Glomerular visceral epithelial cell (primary cell): ENCODE data around the gene CDNF.
"Not testable (repeated sequence)": the region's sequence is repeated elsewhere in the genome, so short reads cannot be mapped to it uniquely, and the experiment has no call there.

Experiments
- DNase-seq: peaks from one replicate; pipeline ENCODE4 v3.0.0-alpha.2; 2016; ENCODE audit errors: extremely low spot score

Gene CDNF

DNA sequence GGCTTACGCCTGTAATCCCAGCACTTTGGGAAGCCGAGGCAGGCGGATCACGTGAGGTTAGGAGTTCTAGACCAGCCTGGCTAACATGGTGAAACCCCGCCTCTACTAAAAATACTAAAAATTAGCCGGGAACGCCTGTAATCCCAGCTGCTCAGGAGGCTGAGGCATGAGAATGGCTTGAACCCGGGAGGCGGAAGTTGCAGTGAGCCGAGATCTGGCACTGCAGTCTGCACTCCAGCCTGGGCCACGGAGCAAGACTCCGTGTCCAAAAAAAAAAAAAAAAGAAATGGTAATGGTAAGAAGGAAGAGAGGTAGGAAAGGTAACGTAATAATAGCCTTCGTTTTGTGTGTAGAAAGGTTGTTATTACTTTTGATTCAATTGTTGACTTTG, 1.5 kb upstream of the CDNF start:
- DNase-seq, result peak; percentile 21

DNA sequence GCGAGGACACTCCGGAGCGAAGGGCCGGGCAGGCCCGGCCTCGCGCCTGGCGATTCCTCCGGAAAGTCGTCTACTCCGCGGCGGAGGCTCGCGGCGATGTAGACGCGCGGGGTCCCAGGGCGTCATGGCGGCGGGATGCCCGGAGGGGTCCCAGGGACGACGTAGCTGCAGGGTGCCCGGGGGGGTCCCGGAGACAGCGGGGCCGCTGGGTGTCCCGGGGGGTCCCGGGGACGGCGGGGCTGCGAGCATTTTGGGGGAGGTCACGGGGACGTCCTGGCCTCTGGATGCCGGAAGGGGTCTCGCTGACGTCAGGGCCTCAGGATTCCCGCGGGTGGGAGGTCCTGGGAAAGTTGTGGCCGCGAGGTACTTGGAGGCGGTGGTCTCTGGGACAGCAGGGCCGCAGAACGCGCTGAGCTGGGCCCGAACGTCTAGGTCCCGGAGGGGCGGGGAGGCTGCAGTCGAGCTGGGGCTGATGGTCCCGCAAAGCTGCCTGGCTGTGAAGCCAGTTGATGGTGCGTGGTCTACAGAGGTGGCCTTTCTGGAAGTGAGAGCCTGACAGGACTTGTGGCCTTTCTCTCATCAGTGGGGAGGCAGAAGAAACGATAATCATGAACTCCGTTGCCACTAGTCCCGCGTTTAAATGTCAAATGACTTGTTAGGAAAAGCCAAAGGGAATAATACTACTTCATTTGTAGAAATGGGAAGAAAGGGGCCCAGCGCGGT, 906 bp upstream of the CDNF start:
- DNase-seq, result peak; percentile 21

DNA sequence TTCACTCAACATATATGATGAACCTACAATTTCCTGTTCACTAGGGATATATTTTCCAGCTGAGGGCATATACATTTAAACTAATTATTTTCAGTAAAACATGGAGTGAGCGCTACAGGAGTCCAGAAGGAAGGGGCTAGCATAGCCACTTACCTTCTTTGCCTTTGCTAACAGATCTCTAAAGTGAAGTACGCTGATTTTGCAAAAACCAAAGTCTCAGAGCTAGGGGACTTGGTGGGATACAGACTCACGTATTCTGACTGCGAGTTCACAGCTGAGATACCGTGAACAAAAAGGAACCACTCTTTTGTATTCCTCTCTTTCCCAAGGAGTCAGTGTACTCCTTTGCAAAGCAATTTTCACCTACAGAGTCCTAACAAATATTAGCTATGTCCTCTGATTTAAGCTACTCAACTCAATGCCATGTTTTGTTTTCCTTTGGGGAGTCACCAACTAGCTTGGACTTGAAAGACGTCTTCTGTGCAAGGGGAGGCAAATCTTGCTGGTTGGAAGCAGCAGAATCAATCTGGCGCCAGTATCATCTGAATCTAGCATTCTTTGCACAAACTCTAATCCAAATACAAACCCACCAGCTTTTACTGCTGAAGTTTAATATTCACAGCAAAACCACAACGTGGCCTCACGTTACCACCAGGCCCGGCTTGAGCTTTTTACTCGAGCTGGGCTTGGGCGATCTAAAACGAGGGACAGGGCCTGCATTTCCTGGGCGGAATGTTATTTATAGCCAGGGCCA, 657 bp downstream of the CDNF start:
- no peak for DNase-seq

DNA sequence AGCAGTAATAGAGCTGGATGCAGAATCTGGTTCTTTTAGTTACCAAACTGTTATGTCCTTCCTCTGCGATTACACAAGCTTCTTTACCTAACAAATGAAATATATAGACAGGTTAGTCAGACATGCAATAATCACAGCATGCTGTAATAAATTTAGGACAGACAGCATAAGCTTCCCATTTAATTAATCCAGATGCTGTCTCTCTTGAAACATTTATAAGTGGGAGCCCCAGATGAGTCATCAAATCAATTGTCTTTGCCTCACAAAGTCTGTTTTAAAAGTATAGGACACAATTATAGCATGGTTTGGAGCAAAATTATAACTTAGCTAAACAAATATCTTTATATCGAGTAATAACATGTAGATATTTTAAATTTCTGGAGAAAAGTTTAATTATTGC, 1.6 kb downstream of the CDNF start:
- DNase-seq, result no peak

DNA sequence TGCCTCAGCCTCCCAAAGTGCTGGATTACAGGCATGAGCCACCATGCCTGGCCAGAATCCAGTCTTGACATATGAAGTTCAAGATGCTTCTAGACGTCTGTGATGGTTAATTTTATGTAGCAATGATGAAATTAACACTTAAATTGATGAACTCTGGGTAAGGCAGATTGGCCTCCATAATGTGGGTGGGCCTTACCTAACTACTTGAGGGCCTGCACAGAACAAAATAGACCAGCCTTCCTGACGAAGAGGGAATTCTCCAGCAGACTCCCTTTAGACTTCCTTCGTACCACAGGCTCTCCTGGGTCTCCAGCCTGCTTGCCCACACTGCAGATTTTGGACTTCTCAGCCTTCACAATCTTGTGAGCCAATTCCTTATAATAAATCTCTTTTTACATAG, 4.7 kb downstream of the CDNF start:
- DNase-seq, result no peak

DNA sequence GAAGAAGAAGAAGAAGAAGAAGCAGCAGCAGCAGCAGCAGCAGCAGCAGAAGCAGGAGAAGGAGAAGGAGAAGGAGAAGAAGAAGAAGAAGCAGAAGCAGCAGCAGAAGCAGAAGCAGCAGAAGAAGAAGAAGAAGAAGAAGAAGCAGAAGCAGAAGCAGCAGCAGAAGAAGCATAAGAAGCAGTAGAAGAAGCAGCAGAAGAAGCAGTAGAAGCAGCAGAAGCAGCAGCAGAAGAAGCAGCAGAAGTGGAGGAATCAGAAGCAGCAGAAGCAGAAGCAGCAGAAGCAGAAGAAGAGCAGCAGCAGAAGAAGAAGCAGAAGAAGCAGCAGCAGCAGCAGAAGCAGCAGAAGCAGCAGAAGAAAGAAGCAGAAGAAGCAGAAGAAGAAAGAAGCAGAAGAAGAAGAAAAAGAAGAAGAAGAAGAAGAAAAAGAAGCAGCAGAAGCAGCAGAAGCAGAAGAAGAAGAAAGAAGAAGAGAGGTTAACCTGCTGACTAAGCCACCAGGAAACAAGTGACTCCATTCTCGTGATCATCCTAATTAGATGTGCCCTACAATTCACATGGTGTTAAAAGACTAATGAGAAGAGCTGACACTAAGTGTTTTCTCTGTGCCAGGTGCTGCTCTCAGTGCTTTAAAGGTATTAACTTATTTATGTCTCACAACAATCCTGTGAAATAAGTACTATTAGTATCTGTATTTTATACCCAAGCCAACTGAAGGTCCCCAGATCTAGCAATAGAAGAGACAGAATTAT, 11.6 kb downstream of the CDNF start:
- DNase-seq, result no peak

DNA sequence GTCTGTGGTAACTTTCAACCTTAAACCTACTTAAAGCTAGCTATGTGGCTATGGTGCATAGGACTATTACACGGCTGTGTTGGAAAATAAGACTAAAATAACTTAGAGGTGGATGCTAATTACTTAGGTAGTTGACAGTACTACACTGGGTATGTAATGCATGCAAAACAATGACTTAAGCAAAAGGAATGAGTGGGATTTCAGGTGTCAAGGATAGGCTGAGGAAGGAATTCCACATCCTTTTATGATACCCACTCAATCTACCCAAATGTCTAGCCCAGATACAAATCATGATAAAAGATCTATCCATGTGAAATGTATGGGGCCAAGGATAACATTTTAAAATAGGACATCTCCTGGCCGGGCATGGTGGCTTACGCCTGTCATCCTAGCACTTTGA, 13.9 kb downstream of the CDNF start:
- DNase-seq, result no peak

DNA sequence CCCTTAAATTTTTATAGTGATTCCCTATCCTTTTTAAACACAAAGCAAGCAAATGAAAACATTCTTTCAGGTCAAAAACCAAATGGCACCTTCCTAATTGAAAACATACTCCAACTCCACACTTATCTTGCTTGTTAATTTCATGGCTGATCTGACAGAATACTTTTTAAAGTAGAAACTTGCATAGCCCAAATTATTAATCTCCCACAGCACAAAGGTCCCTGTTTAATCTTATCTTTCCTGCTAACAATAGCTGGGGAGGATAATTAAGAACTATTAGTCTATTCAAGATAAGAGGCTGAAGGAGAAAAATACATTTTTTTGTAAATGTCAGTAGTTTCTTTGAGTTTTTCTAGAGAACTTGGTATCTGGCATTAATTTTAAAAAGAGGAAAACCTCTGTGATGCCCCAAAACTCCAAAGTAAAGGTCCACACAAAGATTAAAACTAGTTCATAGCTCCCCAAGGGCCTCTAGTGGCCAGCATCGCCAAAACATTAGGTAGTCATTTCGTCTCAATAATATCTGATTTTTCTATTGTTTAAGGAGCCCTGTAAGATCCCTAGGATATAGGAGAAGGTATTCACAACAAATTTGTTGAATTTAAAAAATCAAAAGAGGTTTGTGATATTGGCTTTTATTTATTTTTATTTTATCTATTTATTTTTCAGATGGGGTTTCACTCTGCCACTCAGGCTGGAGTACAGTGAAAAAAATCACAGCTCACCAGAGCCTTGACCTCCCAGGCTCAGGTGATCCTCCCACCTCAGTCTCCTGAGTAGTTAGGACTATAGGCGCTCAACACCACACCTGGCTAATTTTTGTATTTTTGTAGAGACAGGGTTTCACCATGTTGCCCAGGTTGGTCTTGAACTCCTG, 14.7 kb downstream of the CDNF start:
- peak; percentile 46 for DNase-seq

DNA sequence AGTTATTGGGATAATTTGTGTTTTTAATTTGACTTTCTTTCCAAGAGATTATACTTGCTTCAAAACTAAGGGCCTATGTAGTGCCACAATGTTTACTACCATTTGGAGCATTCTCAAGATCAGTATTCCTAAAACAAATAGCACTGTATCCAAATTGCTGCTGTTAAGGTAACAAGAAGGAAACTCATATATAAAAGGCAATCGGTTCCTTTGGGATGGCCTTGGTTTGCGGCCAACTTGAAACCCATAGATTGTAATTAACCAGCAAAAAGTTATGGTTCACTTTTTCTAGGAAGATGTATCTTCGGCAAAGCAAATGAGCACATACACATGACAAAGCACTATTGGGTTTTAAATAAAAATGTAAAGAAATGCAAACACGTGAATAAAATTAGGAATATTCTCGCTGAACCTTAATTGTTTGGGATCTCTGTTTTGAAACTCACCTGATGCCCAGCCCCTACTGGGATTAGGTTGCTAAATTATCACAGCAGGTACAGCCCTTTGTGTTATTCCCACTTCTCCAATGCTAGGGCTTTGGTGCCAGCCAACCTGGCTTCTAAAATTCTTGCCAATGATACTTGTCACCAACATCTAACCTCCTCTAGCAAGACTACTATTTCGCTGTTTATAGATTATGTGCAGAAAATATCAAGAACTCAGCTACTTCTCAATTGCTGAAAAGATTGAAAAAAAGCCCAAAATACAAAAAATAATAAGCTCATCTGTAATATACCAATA, 16.0 kb downstream of the CDNF start:
- DNase-seq, result no peak

DNA sequence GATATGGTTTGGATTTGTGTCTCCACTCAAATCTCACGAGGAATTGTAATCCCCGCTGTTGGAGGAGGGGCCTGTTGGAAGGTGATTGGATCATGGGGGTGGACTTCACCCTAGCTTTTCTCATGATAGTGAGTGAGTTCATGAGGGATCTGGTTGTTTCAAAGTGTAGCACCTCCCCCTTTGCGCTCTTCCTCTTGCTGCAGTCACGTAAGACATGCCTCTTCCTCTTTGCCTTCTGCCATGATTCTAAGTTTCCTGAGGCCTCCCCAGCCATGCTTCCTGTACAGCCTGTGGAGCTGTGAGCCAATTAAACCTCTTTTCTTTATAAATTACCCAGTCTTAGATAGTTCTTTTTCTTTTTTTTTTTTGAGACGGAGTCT, 17.1 kb downstream of the CDNF start:
- DNase-seq, result no peak

DNA sequence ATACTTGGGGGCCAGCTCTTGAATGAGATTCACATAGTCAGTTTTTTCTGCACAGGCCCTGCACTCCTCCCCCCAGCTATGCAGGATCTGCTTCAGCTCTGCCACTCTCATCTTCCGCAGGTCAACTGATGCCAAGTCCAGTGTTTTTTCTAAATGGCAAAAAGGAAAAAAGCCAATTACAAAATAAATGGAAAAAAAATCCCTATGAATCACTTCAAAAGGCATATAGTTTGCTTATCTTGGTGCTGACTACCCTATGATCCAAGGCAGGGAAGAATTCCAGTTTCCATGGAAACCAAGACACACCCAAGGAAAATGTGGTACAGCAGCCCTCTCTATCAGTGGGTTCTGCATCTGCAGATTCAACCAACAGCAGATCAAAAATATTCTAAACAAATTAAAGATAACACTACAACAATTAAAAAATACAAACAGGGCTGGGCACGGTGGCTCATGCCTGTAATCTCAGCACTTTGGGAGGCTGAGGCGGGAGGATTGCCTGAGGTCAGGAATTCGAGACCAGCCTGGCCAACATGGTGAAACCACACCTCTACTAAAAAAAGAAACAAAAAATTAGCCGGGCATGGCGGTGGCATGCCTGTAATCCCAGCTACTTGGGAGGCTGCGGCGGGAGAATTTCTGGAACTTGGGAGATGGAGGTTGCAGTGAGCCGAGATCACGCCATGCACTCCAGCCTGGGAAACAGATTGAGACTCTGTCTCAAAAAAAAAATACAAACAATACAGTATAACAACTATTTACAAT, 17.6 kb downstream of the CDNF start:
- peak; percentile 38 for DNase-seq

DNA sequence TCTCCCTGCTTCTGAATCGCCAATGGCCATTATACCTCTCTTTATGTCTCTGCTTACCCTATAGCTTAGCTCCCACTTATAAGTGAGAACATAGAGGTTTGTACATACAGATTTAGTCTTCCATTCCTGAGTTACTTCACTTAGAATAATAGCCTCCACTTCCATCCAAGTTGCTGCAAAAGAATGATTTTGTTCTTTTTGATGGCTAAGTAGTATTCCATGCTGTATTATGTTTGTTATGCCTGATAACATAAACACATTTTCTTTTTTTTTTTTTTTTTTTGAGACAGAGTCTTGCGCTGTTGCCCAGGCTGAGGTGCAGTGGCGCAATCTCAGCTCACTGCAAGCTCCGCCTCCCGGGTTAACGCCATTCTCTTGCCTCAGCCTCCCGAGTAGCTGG, 21.1 kb downstream of the CDNF start:
- DNase-seq, result not testable (repeated sequence)

DNA sequence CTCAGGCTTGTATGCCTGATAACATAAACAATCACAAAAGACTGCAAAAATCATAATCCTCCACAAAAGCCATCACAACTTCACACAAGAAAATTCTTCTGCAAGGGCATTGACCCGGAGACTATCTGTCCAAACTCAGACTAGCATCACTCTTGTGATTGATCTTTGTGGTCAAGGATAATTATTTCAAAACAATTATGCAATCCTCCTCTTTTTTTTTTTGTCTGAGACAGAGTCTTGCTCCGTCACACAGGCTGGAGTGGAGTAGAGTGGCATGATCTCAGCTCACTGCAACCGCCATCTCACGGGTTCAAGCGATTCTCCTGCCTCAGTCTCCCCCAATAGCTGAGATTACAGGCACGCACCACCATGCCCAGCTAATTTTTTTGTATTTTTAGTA, 22.2 kb downstream of the CDNF start:
- DNase-seq, result no peak

DNA sequence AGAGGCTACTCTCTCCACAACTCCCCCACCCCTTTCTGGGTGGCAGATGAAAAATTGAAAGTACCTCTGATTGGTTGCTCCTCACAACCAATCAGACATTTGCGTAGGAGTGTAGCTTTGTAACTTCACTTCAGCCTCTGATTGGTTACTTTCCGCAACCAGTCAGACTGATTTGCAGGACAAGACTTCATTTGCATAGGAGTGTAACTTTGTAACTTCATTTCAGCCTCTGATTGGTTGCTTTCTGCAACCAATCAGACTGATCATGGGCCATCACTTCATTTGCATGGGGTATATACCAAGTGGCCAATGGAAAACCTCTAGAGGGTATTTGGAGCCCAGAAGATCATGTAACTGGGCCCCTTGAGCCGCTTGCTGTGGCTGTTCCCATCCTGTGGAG, 25.6 kb downstream of the CDNF start:
- DNase-seq, result no peak

DNA sequence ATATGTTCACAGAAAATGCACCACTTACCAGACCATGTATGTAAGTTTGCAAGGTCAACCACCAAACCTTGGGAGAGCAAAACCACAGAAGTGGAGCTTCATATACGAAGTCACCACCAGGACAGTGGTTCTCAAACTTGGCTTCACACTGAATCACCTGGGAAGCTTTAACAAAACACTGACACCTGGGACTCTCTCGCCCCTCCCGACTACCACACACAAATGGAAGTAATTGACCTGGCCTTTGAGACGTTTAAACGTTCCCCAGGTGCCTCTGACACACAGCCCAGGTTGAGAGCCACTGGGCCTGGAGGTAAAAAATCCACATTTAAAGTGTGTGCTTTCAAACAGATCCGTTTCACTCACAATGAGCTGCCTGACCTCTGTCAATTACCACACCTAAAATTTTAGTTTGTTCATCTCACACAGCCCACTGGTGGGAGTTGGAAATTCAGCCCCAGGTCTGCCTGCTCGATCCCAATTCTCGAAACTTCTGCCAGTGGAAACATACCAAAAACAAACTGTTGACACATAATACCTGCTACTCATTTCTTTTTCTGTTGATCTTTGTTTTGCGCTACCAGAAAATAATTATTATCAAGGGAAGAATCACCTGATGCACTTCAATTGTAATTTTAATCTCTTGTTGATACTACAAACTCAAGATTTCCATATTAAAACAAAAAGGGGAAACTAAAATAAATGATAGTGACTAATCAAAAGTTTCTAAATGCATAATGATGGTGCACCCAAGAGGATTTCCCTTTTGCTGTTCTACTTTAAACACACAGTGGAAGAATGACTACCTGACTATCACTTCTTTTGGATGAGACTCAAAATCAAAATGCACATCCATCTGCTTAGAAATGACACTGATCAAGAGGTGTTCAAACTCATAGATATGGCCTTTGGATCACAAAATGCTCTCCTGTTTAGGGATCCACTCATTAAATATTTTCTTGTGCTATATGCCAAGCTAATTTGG, 26.6 kb downstream of the CDNF start:
- no peak for DNase-seq

DNA sequence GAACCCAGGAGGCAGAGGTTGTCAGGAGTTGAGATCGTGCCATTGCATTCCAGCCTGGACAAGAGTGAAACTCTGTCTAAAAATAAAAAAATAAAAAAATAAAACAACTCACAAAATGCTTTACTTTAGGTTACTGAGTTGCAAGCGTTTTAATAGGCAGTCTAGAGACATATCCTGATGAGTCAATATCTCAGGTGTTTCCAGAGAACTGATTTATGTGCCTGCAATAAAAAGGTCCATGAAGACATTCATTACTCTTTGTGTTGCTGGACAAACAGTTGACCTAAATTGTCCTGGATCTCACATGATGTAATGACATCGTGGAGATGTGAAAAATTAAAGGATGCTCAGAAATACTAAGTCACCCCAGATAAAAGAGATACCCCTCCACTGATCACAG, 31.5 kb downstream of the CDNF start:
- no peak for DNase-seq

DNA sequence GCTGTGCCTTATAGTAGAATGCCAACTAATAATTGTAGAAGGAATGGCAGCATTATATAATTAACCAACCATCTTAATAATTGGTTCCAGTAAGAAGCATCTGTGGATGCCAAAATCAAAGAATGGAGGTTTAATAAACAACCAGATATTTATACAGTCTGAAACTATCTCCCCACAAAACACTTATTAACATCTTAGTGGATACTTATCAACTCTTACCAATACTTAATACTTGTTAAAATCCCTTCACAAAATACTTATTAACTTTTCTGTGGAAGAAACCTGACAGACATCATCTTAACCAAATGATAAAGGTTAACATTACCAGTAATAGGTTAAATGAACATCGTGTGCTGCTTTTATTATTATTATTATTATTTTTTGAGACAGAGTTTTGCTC, 34.0 kb downstream of the CDNF start:
- no peak for DNase-seq

DNA sequence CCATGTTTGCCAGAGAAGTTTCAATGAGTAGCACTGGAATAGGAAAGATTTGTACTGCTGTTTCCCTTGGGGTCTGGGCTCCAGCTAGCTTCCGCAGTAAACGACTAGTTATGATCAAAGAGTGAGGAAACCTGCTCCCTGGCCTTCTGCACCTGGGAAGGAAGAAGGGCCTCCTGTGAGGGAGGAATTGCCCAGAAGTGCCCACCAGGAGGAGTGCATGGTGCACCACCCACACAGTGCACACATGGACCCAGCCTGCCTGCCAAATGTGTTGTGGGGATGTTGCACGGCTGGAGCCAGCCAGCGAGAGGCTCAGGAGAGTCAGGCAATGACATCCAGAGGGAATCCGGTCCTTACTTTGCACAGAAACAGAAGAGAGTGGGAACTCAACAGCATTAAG, 36.1 kb downstream of the CDNF start:
- DNase-seq, result no peak

DNA sequence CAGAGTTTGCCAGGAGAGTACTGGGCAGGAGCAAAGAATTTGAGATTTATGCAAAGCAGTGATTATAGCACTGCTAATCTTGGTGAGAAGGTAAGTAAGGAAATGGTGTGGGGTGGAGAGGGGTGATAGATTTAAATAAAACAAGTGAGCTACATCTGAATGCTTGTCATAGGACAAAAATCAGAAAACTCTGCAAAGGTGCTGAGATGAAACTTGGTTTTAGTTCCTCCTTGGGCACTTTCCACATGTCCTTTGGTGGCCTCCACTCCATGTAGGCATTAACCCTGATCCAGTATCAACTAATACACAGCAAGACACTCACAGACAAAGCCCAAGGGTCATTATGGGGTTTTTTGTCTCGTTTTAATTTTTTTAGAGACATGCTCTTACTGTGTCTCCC, 37.4 kb downstream of the CDNF start:
- no peak for DNase-seq
